H1 (cell line): ENCODE results near the gene SLC9A4. TPM values are rescaled to one million over a fixed set of nuclear protein-coding genes. Genes with fewer than 3 reads are reported as not detected.

Experiments
- CTCF ChIA-PET: fragments of 300-600 bp; sonication (Branson Sonifier 250); formaldehyde crosslinking; loops from one replicate; lab custom pipeline; 2021; ENCODE audit not compliant: partially characterized antibody; lab: Charles Lee
- POLR2A ChIA-PET: fragments of 300-600 bp; sonication (Branson Sonifier 250); formaldehyde crosslinking; loops from one replicate; lab custom pipeline; 2021; ENCODE audit warnings: inconsistent platforms; ENCODE audit not compliant: partially characterized antibody; lab: Charles Lee
- DNase-seq, 2 experiments: peaks; one replicate each; pipeline versions ENCODE4 v3.0.0 to v3.0.0-alpha.2; 2010 to 2022; ENCODE audit warnings: low spot score in 2 of 2, low read depth in 1 of 2, mixed read lengths in 1 of 2
- FAIRE-seq: peaks from 2 replicates; lab custom pipeline; 2011; peaks lifted over from hg19 to GRCh38; lab: Jason Lieb, UNC
- H2AFZ ChIP-seq: 2 replicates; pipeline ENCODE4 v1.8.1; 2012; ENCODE audit warnings: low read length, inconsistent platforms
- H2AK5ac ChIP-seq: 2 replicates; pipeline ENCODE4 v1.6.1; 2013; ENCODE audit warnings: low read depth, low read length
- H2BK120ac ChIP-seq: replicated peaks from 2 replicates; pipeline ENCODE3; 2013; ENCODE audit warnings: low read depth, low read length, inconsistent platforms
- H2BK12ac ChIP-seq: 2 replicates; pipeline ENCODE4 v1.6.1; 2013; ENCODE audit warnings: low read depth, low read length
- H2BK15ac ChIP-seq: 2 replicates; pipeline ENCODE4 v1.6.1; 2013; ENCODE audit warnings: low read length
- H2BK20ac ChIP-seq: 2 replicates; pipeline ENCODE4 v1.6.1; 2013; ENCODE audit warnings: low read length
- H2BK5ac ChIP-seq: 2 replicates; pipeline ENCODE4 v1.6.1; 2013; ENCODE audit warnings: low read depth, low read length
- H3K14ac ChIP-seq: 2 replicates; pipeline ENCODE4 v1.6.1; 2013; ENCODE audit warnings: inconsistent platforms; ENCODE audit not compliant: insufficient read length
- H3K18ac ChIP-seq: 2 replicates; pipeline ENCODE4 v1.6.1; 2013; ENCODE audit warnings: low read length; ENCODE audit errors: extremely low read depth
- H3K23ac ChIP-seq: 2 replicates; pipeline ENCODE4 v1.6.1; 2013; ENCODE audit warnings: inconsistent platforms; ENCODE audit not compliant: insufficient read length
- H3K23me2 ChIP-seq: 2 replicates; pipeline ENCODE4 v1.6.1; 2013; ENCODE audit warnings: low read depth, low read length
- H3K27ac ChIP-seq: 2 replicates; pipeline ENCODE4 v1.6.1; 2011; ENCODE audit warnings: low read depth, low read length, inconsistent platforms
- H3K27me3 ChIP-seq, 4 experiments: replicated peaks in 1 of 4; 1 replicate in 1 of 4; 2 replicates in 3 of 4; pipeline versions ENCODE4 v1.6.1 to v1.8.1; 2011 to 2013; ENCODE audit warnings: low read length in 3 of 4, mild to moderate bottlenecking in 3 of 4, inconsistent platforms in 2 of 4, mixed read lengths in 2 of 4, moderate library complexity in 1 of 4; ENCODE audit not compliant: control insufficient read depth in 3 of 4, insufficient read depth in 3 of 4; ENCODE audit errors: extremely low read depth in 1 of 4
- H3K36me3 ChIP-seq, 4 experiments: 2 replicates each; pipeline versions ENCODE4 v1.6.1 to v1.8.1; 2011 to 2013; ENCODE audit warnings: mild to moderate bottlenecking in 4 of 4, low read length in 3 of 4, moderate library complexity in 2 of 4, control low read depth in 1 of 4, inconsistent platforms in 1 of 4; ENCODE audit not compliant: insufficient read depth in 4 of 4, control insufficient read depth in 2 of 4
- H3K4ac ChIP-seq: replicated peaks from 2 replicates; pipeline ENCODE3; 2013; ENCODE audit warnings: low read length, low read depth, mixed read lengths, inconsistent platforms; ENCODE audit not compliant: insufficient read length
- H3K4me1 ChIP-seq, 4 experiments: replicated peaks in 1 of 4; 1 replicate in 1 of 4; 2 replicates in 3 of 4; pipeline versions ENCODE4 v1.6.1 to v1.8.1; 2011 to 2013; ENCODE audit warnings: low read length in 3 of 4, inconsistent platforms in 2 of 4, mixed read lengths in 1 of 4; ENCODE audit not compliant: insufficient read depth in 4 of 4, control insufficient read depth in 3 of 4
- H3K4me2 ChIP-seq, 2 experiments: 2 replicates each; pipeline versions ENCODE4 v1.6.1 to v1.8.1; 2011 to 2013; ENCODE audit warnings: low read depth in 2 of 2, low read length in 2 of 2, control low read depth in 1 of 2, inconsistent platforms in 1 of 2, mild to moderate bottlenecking in 1 of 2; ENCODE audit not compliant: insufficient read depth in 1 of 2
- H3K4me3 ChIP-seq, 4 experiments: fragments of 200-600, 300-600 bp in 1 of 4; sonication (generic), shearing (Covaris generic), sonication (Bioruptor Twin) in 1 of 4; 2 replicates each; pipeline versions ENCODE4 v1.5.1 to v1.8.1; 2011 to 2016; ENCODE audit warnings: low read length in 4 of 4, low read depth in 3 of 4, control low read depth in 2 of 4, inconsistent platforms in 2 of 4, mild to moderate bottlenecking in 2 of 4, mixed read lengths in 1 of 4, moderate library complexity in 1 of 4; ENCODE audit not compliant: insufficient read depth in 2 of 4; ENCODE audit errors: extremely low read depth in 1 of 4
- H3K56ac ChIP-seq: replicated peaks from 2 replicates; pipeline ENCODE3; 2013; ENCODE audit warnings: low read depth, mild to moderate bottlenecking, mixed read lengths, low read length, inconsistent platforms; ENCODE audit not compliant: insufficient read length
- H3K79me1 ChIP-seq: 2 replicates; pipeline ENCODE4 v1.6.1; 2013; ENCODE audit warnings: low read depth, low read length, control low read depth
- H3K79me2 ChIP-seq, 2 experiments: 2 replicates each; pipeline versions ENCODE4 v1.6.1 to v1.8.1; 2012 to 2013; ENCODE audit warnings: low read length in 2 of 2, mild to moderate bottlenecking in 2 of 2, inconsistent platforms in 1 of 2; ENCODE audit not compliant: insufficient read depth in 2 of 2, control insufficient read depth in 1 of 2
- H3K9ac ChIP-seq, 4 experiments: replicated peaks in 1 of 4; 1 replicate in 1 of 4; 2 replicates in 3 of 4; pipeline versions ENCODE4 v1.6.1 to v1.8.1; 2011 to 2013; ENCODE audit warnings: low read depth in 3 of 4, low read length in 3 of 4, control low read depth in 2 of 4, mild to moderate bottlenecking in 2 of 4, moderate library complexity in 2 of 4, inconsistent platforms in 1 of 4; ENCODE audit errors: extremely low read depth in 1 of 4
- H3K9me3 ChIP-seq, 2 experiments: 2 replicates each; pipeline versions ENCODE4 v1.6.1 to v1.8.1; 2012 to 2013; ENCODE audit warnings: mild to moderate bottlenecking in 2 of 2, moderate library complexity in 2 of 2, control low read depth in 1 of 2, inconsistent platforms in 1 of 2, low read depth in 1 of 2, low read length in 1 of 2, mixed read lengths in 1 of 2; ENCODE audit not compliant: insufficient read depth in 2 of 2
- H4K20me1 ChIP-seq, 2 experiments: replicated peaks in 1 of 2; 2 replicates each; pipeline versions ENCODE3 to v1.8.1; 2011 to 2013; ENCODE audit warnings: inconsistent platforms in 2 of 2, low read length in 2 of 2, mild to moderate bottlenecking in 1 of 2; ENCODE audit not compliant: insufficient read depth in 2 of 2, control insufficient read depth in 1 of 2
- H4K5ac ChIP-seq: 2 replicates; pipeline ENCODE4 v1.6.1; 2013; ENCODE audit warnings: low read length, low read depth, mixed read lengths, inconsistent platforms; ENCODE audit not compliant: insufficient read length
- H4K8ac ChIP-seq: 2 replicates; pipeline ENCODE4 v1.8.0; 2013; ENCODE audit warnings: mild to moderate bottlenecking, moderate library complexity, low read length, inconsistent platforms; ENCODE audit not compliant: insufficient read depth; ENCODE audit errors: extremely low read depth
- H4K91ac ChIP-seq: replicated peaks from 2 replicates; pipeline ENCODE3; 2013; ENCODE audit warnings: low read length, mixed read lengths, inconsistent platforms; ENCODE audit not compliant: insufficient read length
- CEBPB ChIP-seq: IDR thresholded peaks from 2 replicates; pipeline ENCODE4 v1.6.1; 2012; ENCODE audit warnings: low read depth, low read length
- CHD2 ChIP-seq: IDR thresholded peaks from 2 replicates; pipeline ENCODE4 v1.6.1; 2012; ENCODE audit warnings: low read length, improper control_type of control experiment
- CTBP2 ChIP-seq: IDR thresholded peaks from 2 replicates; pipeline ENCODE4 v1.7.0; 2011; ENCODE audit warnings: borderline replicate concordance, mild to moderate bottlenecking, moderate library complexity, mixed read lengths, low read length; ENCODE audit not compliant: insufficient read depth, insufficient read length
- NRF1 ChIP-seq: IDR thresholded peaks from 2 replicates; pipeline ENCODE4 v1.6.1; 2011; ENCODE audit warnings: mild to moderate bottlenecking, low read depth, low read length, improper control_type of control experiment
- SAP30 ChIP-seq: fragments of 300-600 bp; sonication (generic); IDR thresholded peaks from 2 replicates; pipeline ENCODE4 v1.7.1; 2012; ENCODE audit warnings: low read length, moderate library complexity, mild to moderate bottlenecking, inconsistent platforms; ENCODE audit not compliant: insufficient read depth, insufficient replicate concordance
- WGBS, 2 experiments: shearing (Covaris generic) in 1 of 2; methylation state at CpG; one replicate each; pipeline versions ENCODE4 v1.1.6 to v1.1.7; 2013 to 2015; ENCODE audit warnings: low lambda C conversion rate in 2 of 2, mixed read lengths in 2 of 2, inconsistent platforms in 1 of 2, low coverage in 1 of 2, missing lambda C conversion rate in 1 of 2; ENCODE audit not compliant: insufficient replicate concordance in 2 of 2, insufficient coverage in 1 of 2, insufficient read length in 1 of 2; ENCODE audit errors: extremely low coverage in 1 of 2, missing lambda C conversion rate in 1 of 2; 5-methylcytosine and 5-hydroxymethylcytosine counted together
- polyA plus RNA-seq, 7 experiments: library from polyadenylated mRNA; depleted of rRNA in 3 of 7; stranded (reverse) in 5 of 7; unstranded in 2 of 7; fragments of >200 nt in 5 of 7; fragments of 200-250 nt in 2 of 7; gene quantifications; 1 replicate in 5 of 7; 2 replicates in 1 of 7; 4 replicates in 1 of 7; pipeline versions ENCODE4 v1.2.1 to v1.2.3, GENCODE V29; 2011 to 2013; ENCODE audit warnings: missing spikeins in 2 of 7, mixed read lengths in 2 of 7
- total RNA-seq: library from RNA; stranded (reverse); fragmentation: NEBNext Ultra II Directional; extraction: Animal tissue kit (Norgen Biotek cat#: 25700); gene quantifications from 2 replicates; pipeline ENCODE4 v1.2.1, GENCODE V29; 2021
- TF ChIP-seq, protein P1 (sequence below): IDR thresholded peaks from 2 replicates; pipeline ENCODE4 v1.6.1; 2011; ENCODE audit warnings: low read depth, mild to moderate bottlenecking, low read length; ENCODE audit not compliant: insufficient read depth
- TF ChIP-seq, protein P2 (sequence below): IDR thresholded peaks from 2 replicates; pipeline ENCODE4 v1.6.1; 2011; ENCODE audit warnings: low read length, improper control_type of control experiment

Gene SLC9A4
- total and polyA plus RNA-seq, 2 of the 8 experiments (the other 6 are each of a cell fraction or from before 2014, with no cell fraction given): not detected

DNA sequence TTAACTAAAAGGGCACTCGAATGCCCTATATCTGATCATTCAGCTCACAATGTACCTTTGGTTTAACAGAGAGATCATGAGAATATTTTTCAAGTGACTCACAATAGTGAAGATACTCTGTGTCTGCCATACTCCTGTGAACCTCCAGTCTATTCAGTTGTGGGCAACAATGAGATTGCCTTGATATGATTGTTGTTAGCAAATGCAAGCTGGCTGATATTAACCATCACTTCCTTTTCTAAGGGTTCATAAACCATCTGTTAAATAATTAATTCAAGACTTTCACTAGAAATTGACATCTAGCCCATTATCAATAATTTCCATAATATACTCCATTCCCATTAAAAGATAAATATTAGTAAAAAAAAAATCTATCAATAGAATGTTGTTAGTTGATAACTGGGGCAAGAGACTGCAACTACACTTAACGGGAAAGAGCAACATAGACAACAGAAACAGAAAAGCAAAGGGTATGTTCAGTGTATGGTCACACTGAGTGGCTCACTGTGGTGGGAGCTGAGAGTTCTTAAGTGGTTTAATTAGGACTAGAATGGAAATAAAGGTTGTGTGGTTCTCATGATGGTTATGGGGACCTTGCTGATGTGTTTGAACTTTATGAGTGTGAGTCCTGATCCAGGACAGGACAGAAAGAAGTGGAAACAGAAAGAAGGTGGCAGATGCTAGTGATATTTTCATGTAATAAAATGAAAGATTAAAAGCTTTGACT is 38.2 kb upstream of the SLC9A4 start:
- Histone ChIP-seq H3K23me2 (no peaks in the 10 kb centered on the region), H3K4me2 (no peak overlapping the region), H3K18ac (no peak overlapping the region), H2BK20ac (no peak overlapping the region), H2AK5ac (no peak overlapping the region), H3K14ac (no peak overlapping the region), H4K5ac (no peak overlapping the region), H3K9me3 (no peaks in the 10 kb centered on the region), H2BK15ac (no peak overlapping the region), H3K4me3 (no peak overlapping the region), H2AFZ (no peak overlapping the region), H3K9ac (no peak overlapping the region), H2BK12ac (no peak overlapping the region), H2BK120ac (no peak overlapping the region), H4K91ac (no peak overlapping the region), H3K4ac (no peak overlapping the region), H3K56ac (no peak overlapping the region), H2BK5ac (no peak overlapping the region), H3K27me3 (no peaks in the 10 kb centered on the region), H3K79me2 (no peaks in the 10 kb centered on the region), H4K20me1 (no peaks in the 10 kb centered on the region), H3K4me1 (no peaks in the 10 kb centered on the region), H3K36me3 (no peaks in the 10 kb centered on the region), H3K79me1 (no peaks in the 10 kb centered on the region), H3K23ac (no peak overlapping the region), H4K8ac (no peak overlapping the region), H3K27ac (no peak overlapping the region)
- DNase-seq (no peak), FAIRE-seq (no peak)
- ChIA-PET CTCF (interaction anchor here (1.1 to 3.7 kb wide), 2 partner anchors 8 to 10 kb away, joined by 4 to 16 read pairs; no protein-coding TSS in a partner anchor), POLR2A (no interaction called here)
- no peak for TF ChIP-seq CEBPB
- no peak for TF ChIP-seq CTBP2
- TF ChIP-seq, protein P1, sequence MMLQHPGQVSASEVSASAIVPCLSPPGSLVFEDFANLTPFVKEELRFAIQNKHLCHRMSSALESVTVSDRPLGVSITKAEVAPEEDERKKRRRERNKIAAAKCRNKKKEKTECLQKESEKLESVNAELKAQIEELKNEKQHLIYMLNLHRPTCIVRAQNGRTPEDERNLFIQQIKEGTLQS: no peak
- TF ChIP-seq SAP30: no peak
- TF ChIP-seq NRF1: no peak
- TF ChIP-seq, protein P2, sequence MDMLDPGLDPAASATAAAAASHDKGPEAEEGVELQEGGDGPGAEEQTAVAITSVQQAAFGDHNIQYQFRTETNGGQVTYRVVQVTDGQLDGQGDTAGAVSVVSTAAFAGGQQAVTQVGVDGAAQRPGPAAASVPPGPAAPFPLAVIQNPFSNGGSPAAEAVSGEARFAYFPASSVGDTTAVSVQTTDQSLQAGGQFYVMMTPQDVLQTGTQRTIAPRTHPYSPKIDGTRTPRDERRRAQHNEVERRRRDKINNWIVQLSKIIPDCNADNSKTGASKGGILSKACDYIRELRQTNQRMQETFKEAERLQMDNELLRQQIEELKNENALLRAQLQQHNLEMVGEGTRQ: no peak
- no peak for TF ChIP-seq CHD2
- WGBS, 2 experiments: 97% methylated on average over 2 of the region's 2 CpGs; no CpG with 5 or more reads in 1 of the 2 experiments
